Right forelimb (tissue), 1 donor: ENCODE data around the gene IDUA.

ENCODE experiments used
- DNase-seq: peaks from one replicate; pipeline ENCODE4 v3.0.0-alpha.2; 2018

The IDUA gene

DNA sequence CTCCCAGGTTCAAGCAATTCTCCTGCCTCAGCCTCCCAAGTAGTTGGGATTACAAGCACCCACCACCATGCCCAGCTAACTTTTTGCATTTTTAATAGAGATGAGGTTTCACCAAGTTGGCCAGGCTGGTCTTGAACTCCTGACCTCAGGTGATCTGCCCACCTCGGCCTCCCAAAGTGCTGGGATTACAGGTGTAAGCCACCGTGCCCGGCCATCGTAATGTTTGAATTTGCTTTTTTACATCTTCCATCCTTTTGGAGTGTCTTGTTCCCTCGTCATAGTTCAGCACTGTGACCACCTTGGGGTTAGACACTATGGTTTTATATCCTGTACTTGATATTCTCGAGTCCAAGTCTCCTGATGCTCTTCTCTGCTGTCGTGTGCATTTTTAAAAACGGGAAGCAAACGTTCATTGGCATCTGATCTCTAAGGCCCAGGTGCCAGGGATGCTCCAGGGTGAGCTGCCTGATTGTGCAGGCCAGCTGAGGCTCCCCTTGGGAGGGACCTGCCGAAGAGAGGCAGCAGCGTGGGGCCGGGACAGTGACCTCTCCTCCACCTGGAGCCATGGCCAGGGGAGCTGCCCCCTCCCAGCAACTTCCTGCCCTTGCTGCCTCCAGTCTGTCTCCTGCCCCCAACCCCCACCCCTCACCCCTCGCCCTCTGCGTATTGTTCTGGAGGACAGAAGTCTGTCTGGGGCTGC lies 30.2 kb upstream of the IDUA start:
- DNase-seq: no peak

DNA sequence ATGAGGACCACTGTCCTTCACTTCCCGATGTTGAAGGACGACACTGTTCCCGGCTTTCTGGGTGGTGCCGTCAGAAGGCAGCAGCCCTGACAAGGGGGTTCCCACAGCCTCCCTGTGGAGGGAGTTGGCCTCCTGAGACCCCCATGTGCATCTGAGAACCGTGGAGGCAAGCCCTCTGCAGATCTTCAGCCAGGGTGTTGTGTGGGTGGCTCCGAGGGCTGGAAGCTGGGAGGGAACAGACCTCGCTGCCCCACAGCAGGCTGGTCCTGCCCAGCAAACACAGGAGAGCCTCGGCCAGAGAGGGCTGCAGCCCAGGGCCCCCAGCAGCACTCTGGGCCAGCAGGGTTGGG lies 29.6 kb upstream of the IDUA start:
- DNase-seq: peak; percentile 23

DNA sequence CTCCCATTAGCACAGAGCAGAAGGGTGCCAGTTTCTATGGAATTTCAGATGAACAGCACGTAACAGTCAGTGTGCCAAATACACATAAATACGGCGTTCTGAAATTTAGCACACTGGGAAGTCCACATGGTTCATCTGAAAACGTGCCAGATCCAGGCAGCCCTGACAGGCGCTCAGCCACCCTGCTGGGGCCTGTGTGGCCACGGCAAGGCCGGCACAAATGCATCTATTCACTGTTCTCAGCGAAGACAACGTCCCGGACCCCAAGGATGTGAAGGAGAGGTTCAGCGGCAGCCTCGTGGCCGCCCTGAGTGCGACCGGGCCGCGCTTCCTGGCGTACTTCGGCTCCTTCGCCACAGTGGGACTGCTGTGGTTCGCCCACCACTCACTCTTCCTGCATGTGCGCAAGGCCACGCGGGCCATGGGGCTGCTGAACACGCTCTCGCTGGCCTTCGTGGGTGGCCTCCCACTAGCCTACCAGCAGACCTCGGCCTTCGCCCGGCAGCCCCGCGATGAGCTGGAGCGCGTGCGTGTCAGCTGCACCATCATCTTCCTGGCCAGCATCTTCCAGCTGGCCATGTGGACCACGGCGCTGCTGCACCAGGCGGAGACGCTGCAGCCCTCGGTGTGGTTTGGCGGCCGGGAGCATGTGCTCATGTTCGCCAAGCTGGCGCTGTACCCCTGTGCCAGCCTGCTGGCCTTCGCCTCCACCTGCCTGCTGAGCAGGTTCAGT lies 29.1 kb upstream of the IDUA start:
- peak; percentile 32 for DNase-seq

DNA sequence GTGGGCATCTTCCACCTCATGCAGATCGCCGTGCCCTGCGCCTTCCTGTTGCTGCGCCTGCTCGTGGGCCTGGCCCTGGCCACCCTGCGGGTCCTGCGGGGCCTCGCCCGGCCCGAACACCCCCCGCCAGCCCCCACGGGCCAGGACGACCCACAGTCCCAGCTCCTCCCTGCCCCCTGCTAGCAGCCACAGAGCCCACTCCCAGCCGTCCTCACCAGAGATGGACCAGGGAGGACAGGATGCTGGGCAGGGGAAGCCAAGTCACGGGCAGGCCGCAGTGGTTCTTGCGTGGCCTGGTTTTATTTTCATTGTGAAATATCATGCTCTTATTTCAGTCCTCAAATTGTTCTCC lies 28.6 kb upstream of the IDUA start:
- DNase-seq: peak; percentile 39

DNA sequence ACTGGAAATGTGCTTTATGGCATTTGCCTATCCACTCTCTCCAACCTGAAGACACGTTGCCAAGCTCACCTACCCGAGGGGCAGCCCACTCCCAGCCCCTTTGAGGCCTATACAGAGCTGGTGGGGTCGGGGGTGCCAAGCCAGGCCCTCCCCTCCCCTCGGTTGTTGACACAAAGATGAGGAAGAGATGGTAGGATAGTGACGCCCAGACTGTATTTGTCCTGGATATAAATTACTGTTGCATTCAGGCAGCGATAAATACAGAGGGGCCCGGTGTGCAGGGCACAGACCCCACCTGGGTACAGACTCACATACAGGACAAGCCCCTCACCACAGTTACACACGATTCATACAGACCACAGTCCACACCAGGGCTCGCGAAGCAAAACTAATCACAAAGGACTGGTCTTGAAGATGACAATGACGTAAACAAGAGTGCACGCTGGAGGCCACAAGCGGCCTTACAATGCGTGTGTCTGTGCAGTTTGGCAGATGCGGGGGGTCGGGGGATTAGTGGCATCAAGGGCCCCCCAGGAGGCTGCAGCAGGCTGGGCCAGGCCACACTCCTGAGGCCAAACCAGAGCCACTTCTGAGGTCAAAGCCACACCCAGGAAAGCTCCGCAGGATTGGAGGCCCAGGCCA lies 28.0 kb upstream of the IDUA start:
- no peak for DNase-seq

DNA sequence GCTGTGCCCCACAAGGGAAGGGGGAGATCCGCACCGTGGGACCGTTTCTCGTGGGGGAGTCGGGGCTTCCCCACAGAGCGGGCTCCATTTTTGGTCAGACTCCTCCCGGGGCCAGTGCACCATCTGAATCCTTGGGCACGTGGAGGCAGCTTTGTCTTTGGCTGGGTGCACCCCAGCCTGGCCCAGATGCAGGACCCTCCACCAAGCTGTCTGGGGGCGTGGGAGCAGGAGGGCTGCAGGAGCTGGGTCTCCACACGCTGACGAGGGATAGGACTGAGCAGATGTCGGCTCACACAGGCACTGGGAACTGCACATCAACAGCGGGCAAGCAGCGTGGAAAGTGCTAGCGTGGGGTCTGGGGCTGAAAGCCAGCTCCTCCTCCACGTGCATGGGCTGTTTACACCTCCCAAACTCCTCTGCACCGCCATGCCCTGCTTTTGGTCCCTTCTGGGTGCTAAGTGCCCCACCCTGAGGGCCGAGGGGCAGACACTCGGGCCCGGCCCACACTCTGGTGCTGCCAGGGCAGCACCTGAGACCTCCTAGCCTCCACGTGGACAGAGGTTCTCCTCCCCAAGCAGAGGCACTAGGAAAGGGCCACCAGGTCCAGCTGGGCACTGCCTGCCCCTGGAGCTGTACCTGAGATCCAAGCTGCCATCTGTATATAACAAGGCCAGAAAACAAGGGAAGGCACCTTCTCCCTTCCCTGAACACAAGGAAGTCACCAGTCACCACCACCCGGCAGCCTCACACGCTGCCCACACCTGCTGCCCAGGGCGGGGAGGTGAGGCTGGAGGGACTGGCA lies 27.3 kb upstream of the IDUA start:
- peak; percentile 22 for DNase-seq

DNA sequence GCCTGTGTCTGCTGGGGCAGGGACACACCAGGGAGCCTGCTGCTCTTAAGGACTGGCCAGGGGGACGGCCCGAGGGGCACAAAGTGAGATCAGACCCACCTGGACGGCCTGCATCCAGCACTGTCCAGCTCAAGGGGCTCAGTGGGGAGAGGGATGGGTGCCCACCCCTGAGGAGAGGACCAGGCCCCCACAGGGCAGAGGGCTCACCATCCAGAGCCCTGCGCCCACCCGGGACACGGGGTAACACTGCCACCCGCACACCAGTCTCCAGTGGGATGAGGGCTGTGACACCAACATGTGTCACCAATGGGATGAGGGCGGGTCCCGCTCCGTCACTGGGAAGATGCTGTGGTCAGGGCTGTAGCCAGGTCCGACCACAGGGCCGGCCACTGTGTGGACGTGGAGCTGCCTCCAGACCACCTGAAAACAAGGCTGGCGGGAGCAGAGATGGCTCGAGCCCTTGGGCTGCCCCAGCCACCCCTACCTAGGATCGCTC lies 26.7 kb upstream of the IDUA start:
- peak; percentile 44 for DNase-seq

DNA sequence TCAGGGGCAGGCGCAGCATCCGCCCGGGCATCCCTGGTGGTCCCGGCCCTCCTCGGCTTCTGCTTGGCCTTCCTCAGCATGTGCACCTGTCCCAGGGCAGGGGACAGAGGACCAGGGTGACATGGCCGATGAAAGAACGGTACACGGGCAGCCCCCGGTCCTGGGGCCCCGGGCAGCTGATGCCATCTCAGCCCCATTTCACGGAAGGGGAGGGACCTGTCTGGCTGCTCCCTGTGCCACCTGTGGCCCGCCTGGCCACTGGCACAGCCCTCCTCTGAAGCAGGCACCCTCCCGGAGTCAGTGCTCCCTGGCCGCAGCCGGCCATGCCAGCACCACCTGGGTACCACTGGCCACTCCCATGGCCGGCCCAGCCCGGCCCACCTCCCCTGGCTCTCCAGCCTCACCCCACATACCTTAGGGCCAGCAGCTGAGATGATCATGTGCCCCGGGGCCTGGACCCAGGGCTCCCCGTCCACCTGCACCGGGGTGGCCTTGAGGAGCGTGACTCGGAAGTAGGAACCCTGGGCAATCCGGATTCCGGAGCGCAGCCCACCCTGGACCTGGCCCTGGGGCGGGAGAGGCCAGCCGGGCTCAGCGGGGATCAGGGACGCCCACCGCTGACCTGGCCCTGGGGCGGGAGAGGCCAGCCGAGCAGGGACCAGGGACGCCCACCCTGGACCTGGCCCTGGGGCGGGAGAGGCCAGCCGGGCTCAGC lies 26.1 kb upstream of the IDUA start:
- peak; percentile 41 for DNase-seq

DNA sequence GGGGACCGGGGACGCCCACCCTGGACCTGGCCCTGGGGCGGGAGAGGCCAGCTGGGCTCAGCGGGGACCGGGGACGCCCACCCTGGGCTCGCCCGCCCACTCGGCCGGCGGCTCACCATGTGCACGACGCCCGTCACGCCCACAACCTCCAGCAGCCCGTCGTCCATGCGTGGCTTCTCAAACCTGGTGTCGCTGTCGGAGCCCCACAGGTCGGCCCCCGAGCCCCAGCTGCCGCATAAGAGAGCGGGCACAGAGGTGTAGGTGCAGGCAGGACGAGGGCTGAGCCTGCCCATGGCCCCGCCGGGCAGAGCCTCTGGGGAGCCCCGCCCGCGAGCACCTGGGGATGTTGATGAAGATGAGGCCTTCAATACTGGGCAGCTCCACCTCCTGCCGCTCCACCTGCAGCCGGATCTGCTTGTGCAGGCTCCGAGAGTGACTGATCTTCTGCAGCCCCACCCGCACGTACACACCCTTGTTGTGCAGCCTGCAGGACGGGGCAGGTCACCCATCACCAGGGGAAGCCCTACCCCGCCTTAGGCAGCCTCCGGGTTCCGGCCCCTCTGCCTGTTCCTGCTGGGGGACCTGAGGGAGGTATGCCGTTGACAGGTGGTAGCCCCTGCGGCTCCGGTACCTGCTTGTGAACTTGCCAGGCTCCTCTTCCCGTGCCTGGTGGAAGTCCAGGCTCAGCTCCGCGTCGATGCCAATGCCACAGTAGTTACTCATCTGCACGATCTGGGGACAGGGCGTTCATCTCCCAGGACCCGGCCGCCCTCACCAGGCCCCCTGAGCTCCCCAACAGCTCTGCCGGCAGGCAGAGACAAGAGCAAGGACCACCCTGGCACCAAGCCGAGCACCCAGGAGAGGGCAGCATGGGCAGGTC lies 25.3 kb upstream of the IDUA start:
- peak; percentile 45 for DNase-seq

DNA sequence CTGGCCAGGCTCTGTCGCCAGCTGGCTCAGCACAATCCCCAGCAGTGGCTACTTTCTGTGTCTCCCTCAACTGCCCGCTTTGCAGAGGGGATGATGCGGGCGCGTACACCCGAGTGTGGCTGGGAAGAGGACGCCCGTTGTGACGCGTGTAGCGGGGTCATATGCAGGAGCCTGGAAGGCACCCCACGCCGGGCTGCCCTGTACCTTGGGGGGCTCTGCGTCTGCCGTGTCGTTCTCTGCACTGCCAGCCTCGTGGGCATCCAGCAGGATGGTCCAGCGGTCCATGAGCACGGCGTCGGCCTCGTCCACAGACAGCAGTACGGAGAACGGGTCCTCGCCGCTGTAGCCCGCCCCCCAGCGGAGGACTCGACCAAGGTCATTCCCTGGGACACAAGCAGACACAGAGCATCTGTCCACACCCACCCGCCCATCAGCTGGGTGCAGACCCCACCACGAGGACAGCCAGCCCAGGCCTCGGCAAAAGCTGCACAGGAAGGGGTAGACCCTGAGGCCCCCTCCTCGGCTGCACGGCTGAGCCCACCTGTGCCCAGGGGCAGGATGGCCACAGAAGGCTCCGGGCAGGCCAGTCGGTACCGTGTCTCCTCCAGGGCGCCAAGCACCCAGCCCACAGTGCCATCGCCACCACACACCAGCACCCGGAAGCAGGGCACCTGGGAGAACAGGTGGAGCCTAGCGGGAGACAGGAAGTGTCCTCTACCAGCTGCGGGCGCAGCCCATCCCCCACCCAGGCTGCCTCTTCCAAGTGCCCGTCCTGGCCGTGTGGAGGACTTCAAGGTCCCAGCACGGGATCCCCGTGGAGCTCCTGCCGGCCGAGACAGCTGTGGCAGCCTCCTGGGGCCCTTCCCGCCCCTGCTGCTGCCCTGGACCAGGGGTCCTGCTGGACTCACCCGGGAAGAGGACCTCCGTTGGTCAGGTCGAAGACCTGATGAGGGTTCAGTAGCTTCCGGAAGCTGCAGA lies 24.3 kb upstream of the IDUA start:
- DNase-seq: peak; percentile 24

DNA sequence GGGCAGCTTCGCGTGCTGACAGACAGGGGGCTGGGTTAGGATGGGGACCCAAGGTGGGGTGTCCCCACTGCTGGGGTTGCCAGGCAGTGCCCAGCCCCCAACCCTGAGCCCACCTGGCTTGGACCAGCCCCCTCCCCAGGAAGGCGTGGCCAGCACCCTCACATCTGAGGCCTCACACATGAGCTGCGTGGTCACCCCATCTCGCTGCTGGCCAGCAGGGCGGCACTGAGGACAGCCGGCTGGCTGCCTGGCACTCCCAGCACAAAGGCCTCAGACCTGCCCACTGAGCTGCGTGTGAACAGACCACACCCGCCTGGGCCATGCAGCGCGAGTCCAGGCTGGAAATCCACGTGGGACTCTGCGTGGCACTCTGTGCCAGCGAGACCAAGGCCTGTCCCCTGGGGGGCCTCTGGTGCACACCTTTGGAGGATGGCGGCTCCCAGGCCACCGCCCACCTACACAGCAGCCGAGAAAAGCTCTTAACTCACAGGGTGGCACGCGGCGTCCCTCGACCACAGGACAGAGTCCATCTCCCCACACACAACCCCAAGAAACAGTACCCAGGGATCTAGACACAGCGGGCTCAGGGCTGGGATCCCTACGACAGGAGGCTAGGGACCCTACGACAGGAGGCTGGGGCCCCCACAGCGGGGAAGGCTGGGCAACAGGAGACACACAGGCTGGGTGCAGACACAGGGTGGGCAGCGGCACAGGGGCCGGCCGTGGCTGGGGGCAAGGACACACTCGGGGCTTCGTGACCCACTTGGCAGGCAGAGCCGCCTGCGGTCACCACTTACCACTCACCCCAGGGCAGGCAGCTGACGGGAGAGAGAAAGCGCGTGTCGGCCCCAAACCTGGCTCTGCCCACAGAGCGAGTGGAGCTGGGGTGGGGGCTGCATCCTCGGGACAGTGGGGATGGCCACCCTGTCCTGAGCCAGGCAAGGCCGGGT lies 23.3 kb upstream of the IDUA start:
- DNase-seq: no peak

DNA sequence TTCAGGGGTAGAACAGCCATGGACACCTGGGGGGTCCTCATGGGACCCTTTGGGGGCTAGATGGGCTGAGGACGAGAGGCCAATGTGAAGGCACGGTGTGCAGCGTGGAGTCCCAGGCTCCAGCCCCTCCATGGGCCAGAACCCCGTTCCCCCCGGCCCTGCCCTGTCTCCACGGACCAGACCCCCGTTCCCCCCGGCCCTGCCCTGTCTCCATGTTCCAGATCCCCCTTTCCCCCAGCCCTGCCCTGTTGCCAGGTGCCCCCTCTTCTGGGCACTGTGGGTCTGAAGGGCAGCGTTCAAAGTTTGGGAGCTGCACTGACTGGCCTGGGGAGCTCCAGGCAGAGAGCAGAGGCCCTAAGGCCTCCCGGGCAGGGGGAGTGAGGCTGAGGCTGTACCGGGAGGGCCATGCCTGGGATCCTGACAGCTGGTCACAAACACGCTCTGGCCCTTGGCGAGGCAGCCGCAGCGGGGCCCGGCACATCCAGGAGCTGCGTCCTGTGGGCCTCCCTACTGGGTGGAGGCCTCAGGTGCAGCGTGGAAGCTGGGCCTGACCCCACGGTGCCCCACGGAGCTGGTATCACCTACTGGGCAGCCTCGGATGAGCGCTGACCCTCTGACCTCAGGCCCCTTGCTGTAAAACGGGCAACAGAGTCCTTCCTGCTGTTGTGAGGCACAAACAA lies 22.4 kb upstream of the IDUA start:
- no peak for DNase-seq

DNA sequence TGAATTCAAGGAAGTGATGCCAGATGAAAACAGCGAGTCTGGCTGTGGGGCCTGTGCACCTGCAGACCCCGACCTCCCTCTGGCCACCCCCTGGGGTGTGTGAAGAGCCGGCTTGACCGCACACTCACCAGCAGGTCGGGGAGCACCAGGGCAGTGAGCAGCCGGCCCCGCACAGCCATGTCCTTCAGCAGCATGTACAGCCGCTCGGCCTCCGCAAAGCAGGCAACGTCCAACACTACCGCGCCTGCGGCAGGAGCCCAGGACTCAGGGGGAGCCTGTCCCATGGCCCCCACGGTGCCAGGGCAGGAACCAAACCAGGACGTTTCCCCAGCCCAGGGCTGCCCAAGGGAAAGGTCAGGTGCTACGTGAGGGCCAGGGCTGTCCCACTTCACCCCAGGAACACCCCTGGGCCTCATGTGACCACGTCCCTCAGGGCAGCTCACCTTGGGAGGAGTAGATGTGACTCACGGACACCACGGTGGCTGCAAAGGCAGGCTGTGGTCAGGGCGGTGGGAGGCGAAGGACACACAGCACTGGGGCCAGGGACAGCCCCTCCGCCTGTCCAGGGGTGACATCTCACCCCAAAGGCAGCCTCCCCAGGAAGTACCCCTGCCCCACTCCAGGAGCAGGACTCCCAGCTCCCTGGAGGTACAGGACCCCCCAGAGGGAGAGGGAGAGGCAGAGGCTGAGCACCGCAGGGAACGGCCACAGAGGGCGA lies 21.6 kb upstream of the IDUA start:
- no peak for DNase-seq

DNA sequence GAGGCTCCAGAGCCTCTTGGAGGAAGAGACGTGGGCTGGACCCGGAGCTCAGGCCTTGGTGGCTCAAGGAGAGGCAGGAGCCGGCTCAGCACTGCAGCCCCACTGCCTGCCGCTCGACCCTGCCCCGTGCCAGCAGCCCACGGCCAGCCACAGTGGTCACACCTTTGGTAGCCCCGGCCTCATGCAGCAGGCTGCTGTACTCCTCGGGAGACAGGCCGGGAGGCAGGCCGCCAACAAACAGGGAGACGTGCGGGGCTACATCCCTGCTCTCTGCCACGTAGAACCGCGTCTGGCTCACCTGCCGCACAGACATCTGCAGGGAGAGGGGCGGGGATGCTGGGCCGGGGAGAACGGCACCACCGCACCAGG lies 21.1 kb upstream of the IDUA start:
- DNase-seq: no peak

DNA sequence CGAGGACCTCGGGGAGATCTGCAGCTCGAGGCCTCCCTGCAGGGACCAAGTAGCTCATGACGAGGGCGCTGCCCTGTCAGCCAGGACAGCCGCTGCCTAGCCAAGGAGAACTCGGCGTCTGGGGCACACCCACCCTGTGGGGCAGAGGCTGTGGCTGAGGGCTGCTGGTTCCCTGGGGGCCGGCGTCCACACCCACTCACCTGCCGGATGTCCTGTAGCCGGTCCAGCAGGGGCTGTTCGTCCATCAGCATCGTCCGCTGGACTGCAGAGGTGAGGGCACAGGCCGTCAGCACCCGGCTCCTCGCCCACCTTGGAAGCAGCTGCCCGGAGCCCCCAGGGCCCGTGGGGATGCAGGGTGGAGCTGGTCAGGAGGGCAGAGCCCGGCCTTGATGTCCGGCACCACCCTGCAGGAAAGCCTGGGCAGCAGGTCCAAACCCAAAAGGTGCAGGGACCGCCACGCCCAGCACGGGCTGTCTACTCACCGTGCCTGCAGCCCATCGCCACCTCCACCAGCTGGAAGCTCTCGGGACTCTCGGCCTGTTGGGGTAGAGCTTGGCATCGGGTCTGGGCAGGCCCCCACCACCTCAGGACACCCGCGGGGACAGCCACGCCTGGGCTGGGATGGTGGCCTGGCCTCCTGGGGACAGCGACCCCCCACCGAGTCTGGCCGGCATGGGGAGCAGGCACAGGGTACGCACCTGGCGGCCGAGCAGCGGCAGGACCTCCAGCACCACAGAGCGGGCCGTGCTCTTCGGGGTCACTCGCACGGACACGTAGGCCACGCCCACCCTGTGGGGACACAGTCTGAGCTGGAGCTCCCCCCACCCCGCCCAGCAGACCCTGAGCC lies 20.4 kb upstream of the IDUA start:
- no peak for DNase-seq

DNA sequence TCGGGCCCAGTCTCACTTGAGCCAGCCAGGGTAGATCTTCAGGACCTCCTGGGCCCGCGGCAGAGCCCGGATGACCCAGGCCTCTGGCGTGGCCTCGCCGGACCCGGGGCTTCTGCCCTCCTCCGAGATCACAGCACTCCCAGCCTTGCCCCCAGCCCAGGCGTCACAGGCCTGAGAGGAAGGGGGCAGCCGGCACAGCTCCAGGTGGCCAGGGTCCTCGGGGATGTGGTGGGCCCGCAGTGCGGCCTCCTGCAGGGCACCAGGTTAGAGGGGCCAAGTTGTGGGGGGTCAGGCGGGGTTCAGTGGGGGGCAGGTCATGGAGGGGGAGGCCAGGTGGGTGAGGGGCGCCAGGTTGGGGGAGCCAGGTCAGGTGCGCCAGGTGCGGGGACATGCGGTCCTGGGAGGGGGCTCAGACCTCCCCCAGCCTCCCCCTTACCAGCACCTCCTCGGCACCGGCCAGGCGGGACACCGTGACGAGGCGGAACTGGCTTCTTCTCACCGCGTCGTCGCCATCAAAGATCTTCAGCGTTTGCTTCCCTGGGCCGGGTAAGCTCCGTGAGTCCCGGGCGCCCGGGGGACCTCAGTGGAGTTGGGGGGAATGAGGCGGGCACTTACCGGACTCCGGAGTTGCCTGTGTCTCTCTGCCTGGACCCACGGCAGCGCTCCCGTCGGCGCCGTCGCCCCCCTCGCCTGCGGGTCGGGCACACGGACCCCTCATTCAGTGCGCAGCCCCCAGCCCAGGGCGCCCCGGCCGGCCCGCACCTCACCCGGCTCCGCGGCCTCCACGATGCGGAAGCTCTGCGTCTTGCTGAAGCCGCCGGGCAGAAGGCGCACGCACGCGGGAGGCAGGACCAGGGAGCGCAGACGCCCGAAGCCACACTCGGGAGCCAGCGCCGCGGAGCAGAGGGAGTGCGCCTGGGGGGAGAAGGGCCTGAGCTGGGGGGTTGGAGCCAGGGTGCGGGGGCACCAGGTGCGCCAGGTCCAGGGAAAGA lies 19.4 kb upstream of the IDUA start:
- DNase-seq: no peak
